Measurements from ENCODE around the gene SRPRB. TPM values are rescaled to one million over a fixed set of nuclear protein-coding genes. Genes with fewer than 3 reads are reported as not detected.

Gene SRPRB
- total RNA-seq, 1 experiment from 2014 or later: 61.0 TPM

DNA sequence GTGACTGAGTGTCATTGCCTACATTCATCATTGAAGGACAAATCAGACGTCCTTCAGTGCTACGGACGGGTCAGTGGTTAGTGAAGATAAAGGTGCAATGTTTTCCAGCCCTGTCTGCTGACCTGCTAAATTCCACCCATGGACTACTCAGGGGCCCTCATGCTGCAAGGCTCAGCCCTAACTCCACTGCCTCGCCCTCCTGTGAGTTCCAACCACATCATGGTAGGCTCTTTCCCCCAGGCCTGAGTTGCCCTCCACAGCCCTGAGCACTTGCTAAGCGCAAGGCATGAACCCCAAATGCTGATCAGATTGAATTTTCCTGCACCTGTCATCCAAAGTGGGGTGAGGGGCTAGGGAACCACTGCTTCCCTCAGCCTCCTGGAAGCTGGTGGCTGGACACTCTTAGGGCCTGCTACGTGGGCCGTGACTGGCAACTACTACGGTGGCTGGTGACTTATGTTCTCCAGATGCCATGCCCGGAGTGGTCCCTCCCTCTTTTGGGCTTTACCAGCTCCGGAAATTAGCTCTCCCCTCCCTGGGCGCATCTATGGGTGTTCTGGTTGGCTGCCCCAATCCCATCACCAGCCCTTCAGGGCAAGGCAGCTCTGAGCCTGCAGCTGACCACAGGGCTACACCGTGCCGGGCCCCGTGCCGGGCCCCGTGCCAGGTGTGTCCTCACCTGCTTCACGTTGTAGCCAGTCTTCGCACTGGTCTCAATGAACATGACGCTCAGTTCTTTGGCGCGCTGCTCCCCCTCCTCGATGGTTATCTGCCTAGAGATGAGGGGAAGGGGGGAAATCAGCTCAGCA is 32.1 kb downstream of the SRPRB start:
- Histone ChIP-seq H3K9ac (ENCODE audit: low read length) (no peak overlapping the region), H4K20me1 (ENCODE audit: insufficient read depth) (no peaks in the 10 kb centered on the region), H3K27me3 (ENCODE audit: insufficient read depth, low read length) (no peaks in the 10 kb centered on the region), H3K9me3 (ENCODE audit: control insufficient read depth in 1 of 2, insufficient read depth in 1 of 2, low read depth in 1 of 2, low read length in 2 of 2) (no peaks in the 10 kb centered on the region), H3K4me2 (ENCODE audit: low read length) (no peak overlapping the region), H2AFZ (ENCODE audit: low read depth, low read length, poor library complexity, severe bottlenecking) (no peak overlapping the region), H3K4me3 (replicated peaks in 1 of 2; ENCODE audit: low read depth in 1 of 2, low read length in 2 of 2) (no peak overlapping the region), H3K9me2 (ENCODE audit: insufficient read depth) (no peaks in the 10 kb centered on the region), H3K79me2 (ENCODE audit: insufficient read depth, low read length) (no peaks in the 10 kb centered on the region), H3K27ac (ENCODE audit: low read depth, low read length) (no peak overlapping the region), H3K36me3 (ENCODE audit: control insufficient read depth in 1 of 2, insufficient read depth in 2 of 2, low read length in 2 of 2) (no peaks in the 10 kb centered on the region), H3K4me1 (ENCODE audit: control insufficient read depth in 1 of 2, insufficient read depth in 2 of 2, low read length in 2 of 2) (no peaks in the 10 kb centered on the region)
- RAD21 ChIA-PET (ENCODE audit: low non-redundant PET in 1 of 2, low total read pairs in 2 of 2, uncharacterized antibody in 2 of 2, unreplicated experiment in 2 of 2): no interaction called here
- CTCF ChIA-PET: no interaction called here
- BruUV-seq (replicated peaks): no TSS peak
- POLR2A ChIA-PET: no interaction called here
- intact Hi-C loops (cut with micrococcal nuclease): no loop called here
- ATAC-seq (no peak), DNase-seq (ENCODE audit: low read depth, low spot score) (no peak)
- TF ChIP-seq RAD21 (IDR thresholded peaks at IDR 0.05; ENCODE audit: low read depth) (no peak), ATF3 (IDR thresholded peaks at IDR 0.05) (no peak), SIN3A (IDR thresholded peaks at IDR 0.05; ENCODE audit: low read depth) (no peak), SRF (IDR thresholded peaks at IDR 0.05; ENCODE audit: low read depth) (no peak), YY1 (IDR thresholded peaks at IDR 0.05; ENCODE audit: extremely low read depth, insufficient replicate concordance, low read depth, low read length) (no peak), CEBPB (IDR thresholded peaks at IDR 0.05; ENCODE audit: low read depth) (no peak), EGR1 (IDR thresholded peaks at IDR 0.05; ENCODE audit: low read depth) (no peak), ELF1 (IDR thresholded peaks at IDR 0.05; ENCODE audit: borderline replicate concordance, low read depth) (no peak), POLR2AphosphoS5 (IDR thresholded peaks at IDR 0.05; ENCODE audit: low read depth, low read length) (no peak), MAX (IDR thresholded peaks at IDR 0.05) (no peak), POLR2A (IDR thresholded peaks at IDR 0.05; ENCODE audit: borderline replicate concordance, extremely low read depth, insufficient read depth, insufficient read length) (no peak), JUND (IDR thresholded peaks at IDR 0.05) (no peak), SP1 (IDR thresholded peaks at IDR 0.05; ENCODE audit: low read depth) (no peak), FOSL1 (IDR thresholded peaks at IDR 0.05; ENCODE audit: low read depth) (no peak), EZH2phosphoT487 (IDR thresholded peaks at IDR 0.05; ENCODE audit: borderline replicate concordance) (no peak)
